Thymus (tissue), 11 donors: ENCODE measurements around the gene ARMC9. TPM values are rescaled to one million over a fixed set of nuclear protein-coding genes. Genes with fewer than 3 reads are reported as not detected.

ENCODE experiments used
- DNase-seq, 9 donors: peaks; one replicate each; pipeline ENCODE4 v3.0.0-alpha.2; 2013; ENCODE audit warnings: low spot score in 9 of 9, low read depth in 6 of 9, missing footprints in 1 of 9
- H3K27ac ChIP-seq, 2 donors: one replicate each; pipeline ENCODE4 v1.5.1; 2013; ENCODE audit warnings: control low read depth in 1 of 2, low read depth in 1 of 2, low read length in 1 of 2, mild to moderate bottlenecking in 1 of 2, moderate library complexity in 1 of 2
- H3K27me3 ChIP-seq, 2 donors: one replicate each; pipeline ENCODE4 v1.5.1; 2013; ENCODE audit warnings: low read length in 1 of 2; ENCODE audit not compliant: control insufficient read depth in 2 of 2, insufficient read depth in 1 of 2
- H3K36me3 ChIP-seq, 2 donors: one replicate each; pipeline ENCODE4 v1.5.1; 2013; ENCODE audit warnings: low read length in 1 of 2, mild to moderate bottlenecking in 1 of 2, moderate library complexity in 1 of 2; ENCODE audit not compliant: control insufficient read depth in 2 of 2, insufficient read depth in 2 of 2
- H3K4me1 ChIP-seq, 2 donors: one replicate each; pipeline ENCODE4 v1.5.1; 2013; ENCODE audit warnings: low read length in 2 of 2; ENCODE audit not compliant: control insufficient read depth in 2 of 2, insufficient read depth in 2 of 2
- H3K4me3 ChIP-seq, 2 donors: one replicate each; pipeline ENCODE4 v1.5.1; 2013; ENCODE audit warnings: low read length in 2 of 2, control low read depth in 1 of 2, mild to moderate bottlenecking in 1 of 2
- H3K9me3 ChIP-seq, 2 donors: one replicate each; pipeline ENCODE4 v1.5.1; 2013; ENCODE audit warnings: low read length in 1 of 2, mild to moderate bottlenecking in 1 of 2; ENCODE audit not compliant: control insufficient read depth in 2 of 2, insufficient read depth in 1 of 2
- WGBS: extraction: QIAGEN DNeasy Blood & Tissue Kit; methylation state at CpG from one replicate; pipeline ENCODE4 v1.1.7; 2013; 5-methylcytosine and 5-hydroxymethylcytosine counted together
- polyA plus RNA-seq: library from polyadenylated mRNA; stranded (reverse); fragments of 200-250 nt; gene quantifications from one replicate; pipeline ENCODE4 v1.2.3, GENCODE V29; 2013
- total RNA-seq: library from RNA; stranded (reverse); fragments of 120-200 nt; gene quantifications from one replicate; pipeline ENCODE4 v1.2.4, GENCODE V29; 2013
- donor health status: healthy.

The ARMC9 gene
- total and polyA plus RNA-seq, 2 donors: 5.4 to 5.7 TPM

DNA sequence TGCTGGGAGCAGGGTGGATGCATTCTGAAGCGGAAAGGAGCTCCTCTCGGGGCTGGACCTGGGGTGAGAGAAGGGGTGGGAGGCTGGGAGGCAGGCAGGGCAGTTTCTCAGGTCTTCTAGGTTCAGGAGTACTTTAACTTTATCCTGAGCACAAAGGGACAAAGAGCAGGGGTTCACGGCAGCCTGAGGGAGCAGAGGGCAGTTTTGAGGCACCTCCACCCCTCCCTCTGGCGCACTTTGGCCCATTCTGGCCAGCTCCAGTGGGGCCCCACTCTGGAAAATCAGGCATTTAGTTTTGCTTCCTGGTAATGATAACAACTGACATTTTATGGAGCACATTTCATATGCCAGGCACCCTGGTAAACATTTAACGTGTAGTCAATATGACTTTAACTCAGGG lies 211.3 kb downstream of the ARMC9 start:
- Histone ChIP-seq H3K4me3 (no peak overlapping the region), H3K4me1 (peaks cover 0 to 11% of the 10 kb centered on the region in 2 donors), H3K27ac (no peak overlapping the region), H3K9me3 (peaks cover 4 to 12% of the 10 kb centered on the region in 2 donors), H3K27me3 (peaks cover 13 to 38% of the 10 kb centered on the region in 2 donors), H3K36me3 (no peaks in the 10 kb centered on the region)
- WGBS: 98% methylated on average over 5 of the region's 5 CpGs
- no peak for DNase-seq

DNA sequence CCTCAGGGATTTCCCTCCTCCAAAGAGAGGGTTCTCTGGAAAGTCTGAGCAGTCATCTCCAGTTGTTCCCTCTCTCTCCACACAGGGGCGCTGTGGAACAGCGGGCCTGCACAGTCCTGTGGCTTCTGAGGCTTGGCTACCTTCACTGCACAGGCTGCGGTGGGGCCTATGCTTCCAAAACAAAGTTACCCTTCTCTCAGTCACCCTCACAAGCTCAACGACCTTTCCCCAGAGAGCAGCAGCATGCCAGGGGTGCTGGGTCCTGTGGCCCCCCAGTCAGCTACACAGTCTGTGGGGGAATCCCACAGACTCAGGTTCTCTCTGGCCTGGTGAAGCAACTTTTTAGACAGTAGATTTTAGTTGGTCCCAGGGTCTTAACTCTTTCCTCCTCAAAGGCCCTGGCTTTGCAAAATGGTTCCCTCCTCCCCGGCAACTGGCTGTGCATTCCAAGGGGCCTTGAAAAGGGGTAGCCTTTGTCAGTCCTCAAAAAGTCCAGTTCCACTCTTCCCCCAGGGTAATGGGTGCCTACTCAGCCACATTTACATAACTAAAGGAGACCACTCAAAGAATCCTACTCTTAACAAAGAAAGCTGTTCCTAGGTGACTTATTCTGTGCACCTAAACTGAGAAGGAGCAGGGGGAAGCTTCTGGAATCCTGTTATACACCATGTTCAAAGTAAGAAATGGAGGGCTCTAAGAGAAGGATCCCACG lies 212.0 kb downstream of the ARMC9 start:
- H3K27me3 ChIP-seq: peaks cover 13 to 38% of the 10 kb centered on the region in 2 donors
- whole genome bisulfite sequencing: 93% methylated on average over 6 of the region's 6 CpGs
- peaks cover 4 to 12% of the 10 kb centered on the region in 2 donors for H3K9me3 ChIP-seq
- no peaks in the 10 kb centered on the region for H3K36me3 ChIP-seq
- no peak for DNase-seq
- no peak overlapping the region for H3K4me3 ChIP-seq
- no peak overlapping the region for H3K27ac ChIP-seq
- H3K4me1 ChIP-seq: peaks cover 0 to 11% of the 10 kb centered on the region in 2 donors

DNA sequence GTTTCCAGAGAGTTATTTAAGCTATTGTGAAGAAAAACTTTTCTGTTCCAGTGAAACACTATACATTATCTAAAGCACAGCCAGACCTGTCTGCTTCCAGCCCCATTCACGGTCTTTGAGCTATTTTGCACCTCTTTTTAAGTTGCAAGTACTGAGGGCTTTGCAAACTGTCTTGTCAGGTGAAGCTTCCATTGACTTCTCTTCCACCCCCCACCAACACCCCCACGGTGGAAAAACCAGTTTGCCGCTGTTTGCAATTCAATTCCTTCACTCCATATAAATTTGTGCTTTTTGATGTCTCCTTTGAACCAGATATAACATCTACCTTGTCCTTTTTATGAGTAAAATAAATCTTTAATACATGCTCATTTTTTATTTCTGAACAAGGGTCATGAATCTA lies 212.8 kb downstream of the ARMC9 start:
- Histone ChIP-seq H3K4me3 (no peak overlapping the region), H3K4me1 (peaks cover 0 to 8% of the 10 kb centered on the region in 2 donors), H3K27me3 (peaks cover 13 to 38% of the 10 kb centered on the region in 2 donors), H3K9me3 (peaks cover 4 to 12% of the 10 kb centered on the region in 2 donors), H3K36me3 (no peaks in the 10 kb centered on the region), H3K27ac (no peak overlapping the region)
- 75% methylated on average over 3 of the region's 3 CpGs for WGBS
- DNase-seq: no peak

DNA sequence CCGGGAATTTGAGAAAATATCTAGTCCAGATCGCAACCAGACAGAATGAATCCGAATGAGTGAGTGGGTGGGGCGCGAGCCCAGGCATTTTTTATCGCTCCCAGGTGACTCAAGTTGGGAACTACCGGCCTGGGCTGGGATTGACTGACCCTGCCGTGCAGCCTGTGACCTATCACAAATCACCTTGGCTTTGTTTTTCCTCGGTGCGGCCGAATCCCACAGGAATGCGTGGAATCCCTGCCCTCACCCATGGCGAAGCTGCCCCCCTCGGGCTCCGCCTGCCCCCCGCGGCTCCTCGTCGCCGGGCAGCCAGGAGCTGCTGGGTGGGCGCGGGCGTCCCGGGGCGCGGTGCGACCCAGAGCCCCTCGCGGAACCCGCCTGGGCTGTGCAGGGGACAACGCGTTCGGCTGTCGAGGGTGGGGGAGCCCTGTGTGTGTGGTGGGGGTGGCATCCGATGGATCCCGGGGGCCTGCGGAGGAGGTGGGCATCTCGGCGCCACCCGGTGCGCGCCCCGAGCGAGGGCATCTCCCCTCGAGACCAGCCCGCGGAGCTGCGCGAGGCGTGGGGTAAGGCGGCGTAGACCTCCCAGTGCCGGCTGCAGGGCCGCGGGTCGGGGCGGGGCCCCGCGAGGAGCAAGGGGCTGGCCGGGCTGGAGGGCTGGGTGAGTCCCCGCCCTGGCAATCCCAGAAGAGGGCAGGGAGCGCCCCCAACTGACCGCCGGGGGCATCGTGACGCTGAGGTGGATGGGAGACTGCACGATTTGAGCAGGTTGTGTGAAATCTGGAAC lies 213.6 kb downstream of the ARMC9 start:
- Histone ChIP-seq H3K27me3 (peaks cover 13 to 38% of the 10 kb centered on the region in 2 donors), H3K27ac (no peak overlapping the region), H3K4me1 (peaks cover 0 to 8% of the 10 kb centered on the region in 2 donors), H3K9me3 (peaks cover 4 to 12% of the 10 kb centered on the region in 2 donors), H3K36me3 (no peaks in the 10 kb centered on the region), H3K4me3 (peak overlapping the region in 1 of 2 donors; percentile 49)
- WGBS: 4% methylated on average over 67 of the region's 67 CpGs
- DNase-seq: peak in 8 of 9 donors; percentile 20 to 74 (median 39)

DNA sequence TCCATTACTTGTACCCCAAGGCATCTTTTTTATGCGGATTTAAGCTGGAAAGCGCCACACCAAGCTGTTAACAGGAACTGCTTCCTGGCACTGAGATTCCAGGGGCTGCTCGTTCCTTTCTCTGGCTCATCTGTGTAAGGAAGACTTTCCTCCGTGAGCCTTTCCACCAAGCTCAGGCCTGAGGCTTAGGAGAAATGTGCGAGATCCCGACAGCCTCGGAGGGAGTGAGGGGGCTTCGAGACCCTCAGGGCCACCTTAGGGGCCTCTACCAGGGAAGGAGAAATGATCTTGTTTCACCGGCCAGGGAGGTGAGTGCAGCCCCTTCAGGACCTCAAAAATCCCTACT lies 214.2 kb downstream of the ARMC9 start:
- 62% methylated on average over 9 of the region's 9 CpGs for WGBS

DNA sequence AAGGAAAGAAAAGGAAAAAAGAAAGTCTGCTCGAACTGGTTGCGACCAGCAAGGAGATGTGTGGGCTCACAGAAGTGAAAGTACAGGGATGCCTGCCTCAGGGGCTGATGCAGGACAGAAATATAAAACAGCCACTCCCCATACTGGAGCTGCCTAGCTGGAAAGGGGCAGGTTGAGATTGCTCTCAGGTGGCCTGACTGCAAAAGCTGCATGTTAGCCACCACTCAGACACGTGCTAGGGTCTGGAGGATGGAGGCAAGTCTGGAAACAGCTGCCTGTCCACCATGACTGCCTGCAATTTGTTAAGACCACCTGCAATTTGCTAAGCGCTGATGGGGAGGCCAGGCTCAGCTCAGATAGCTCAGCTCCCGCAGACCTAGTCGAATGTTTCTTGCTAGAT lies 215.0 kb downstream of the ARMC9 start:
- H3K36me3 ChIP-seq: no peaks in the 10 kb centered on the region
- WGBS: 96% methylated on average over 6 of the region's 6 CpGs
- no peak overlapping the region for H3K27ac ChIP-seq
- no peak overlapping the region for H3K4me3 ChIP-seq
- peaks cover 0 to 8% of the 10 kb centered on the region in 2 donors for H3K4me1 ChIP-seq
- H3K9me3 ChIP-seq: peaks cover 4 to 12% of the 10 kb centered on the region in 2 donors
- DNase-seq: no peak
- H3K27me3 ChIP-seq: peaks cover 13 to 38% of the 10 kb centered on the region in 2 donors

More for the DNA sequence above, 214.2 kb downstream of the ARMC9 start:
- Histone ChIP-seq H3K4me1 (peaks cover 0 to 8% of the 10 kb centered on the region in 2 donors), H3K4me3 (peak overlapping the region in 1 of 2 donors; percentile 49), H3K9me3 (peaks cover 4 to 12% of the 10 kb centered on the region in 2 donors), H3K27ac (no peak overlapping the region), H3K27me3 (peaks cover 13 to 38% of the 10 kb centered on the region in 2 donors), H3K36me3 (no peaks in the 10 kb centered on the region)
- DNase-seq: no peak

DNA sequence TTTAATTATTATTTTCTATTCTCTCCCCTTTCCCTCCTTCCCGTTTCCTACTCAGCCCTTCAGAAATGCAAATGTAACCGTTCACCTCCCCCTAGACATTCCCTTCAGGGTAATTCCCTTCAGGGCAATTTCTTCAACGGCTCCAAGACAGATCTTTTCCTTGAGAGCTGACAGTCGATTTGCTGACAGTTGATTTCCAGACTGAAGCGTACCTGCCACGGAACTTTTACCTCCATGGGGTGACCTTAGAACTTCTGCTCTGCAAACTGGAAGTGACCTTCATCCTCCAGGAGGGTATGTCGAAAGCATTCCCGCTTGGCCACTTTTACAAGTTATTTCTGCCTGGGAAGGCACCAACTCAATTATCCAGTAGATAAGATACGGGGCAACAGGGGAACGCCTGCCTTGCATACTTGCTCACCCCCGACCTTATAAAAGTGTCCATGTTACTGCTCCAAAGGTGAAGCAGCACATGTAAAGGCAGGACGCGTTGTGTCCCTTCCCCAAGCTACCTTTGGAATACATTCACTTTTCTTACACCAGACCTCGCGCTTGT lies 215.6 kb downstream of the ARMC9 start:
- Histone ChIP-seq H3K9me3 (peaks cover 4 to 12% of the 10 kb centered on the region in 2 donors), H3K4me1 (peaks cover 0 to 8% of the 10 kb centered on the region in 2 donors), H3K27ac (no peak overlapping the region), H3K4me3 (no peak overlapping the region), H3K27me3 (peaks cover 13 to 38% of the 10 kb centered on the region in 2 donors), H3K36me3 (no peaks in the 10 kb centered on the region)
- no peak for DNase-seq
- WGBS: 94% methylated on average over 15 of the region's 15 CpGs

DNA sequence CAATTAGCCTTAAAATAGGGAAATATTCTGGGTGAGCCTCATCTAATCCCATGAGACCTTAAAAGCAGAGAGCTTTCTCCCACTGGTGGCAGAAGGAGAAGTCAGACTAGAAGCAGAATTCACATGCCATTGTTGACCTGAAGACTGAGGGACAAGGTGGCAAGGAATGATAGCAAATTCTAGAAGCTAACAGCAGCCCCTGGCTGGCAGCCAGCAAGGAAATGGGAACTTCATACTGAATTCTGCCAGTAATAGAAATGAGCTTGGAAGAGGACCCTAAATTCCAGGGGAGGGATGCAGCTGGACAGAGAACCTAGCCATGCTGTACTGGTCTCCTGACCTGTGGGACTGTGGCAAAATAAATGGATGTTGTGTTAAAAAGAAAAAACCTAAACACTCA lies 216.6 kb downstream of the ARMC9 start:
- no peak for DNase-seq
- no peak overlapping the region for H3K27ac ChIP-seq
- H3K4me3 ChIP-seq: no peak overlapping the region
- H3K4me1 ChIP-seq: peaks cover 0 to 8% of the 10 kb centered on the region in 2 donors
- peaks cover 4 to 6% of the 10 kb centered on the region in 2 donors for H3K9me3 ChIP-seq
- no peaks in the 10 kb centered on the region for H3K36me3 ChIP-seq
- peaks cover 13 to 36% of the 10 kb centered on the region in 2 donors for H3K27me3 ChIP-seq
